A549 (cell line): ENCODE measurements around the gene CAMSAP1. TPM values are rescaled to one million over a fixed set of nuclear protein-coding genes. Genes with fewer than 3 reads are reported as not detected.

Source experiments
- ATAC-seq, 2 experiments: fragments of 200-7000 bp in 1 of 2; fragments of >200 bp in 1 of 2; cut with Nextera tagmentation in 1 of 2; cut with Tn5 transposase in 1 of 2; 3 replicates each; pipeline versions ENCODE4 v1.8.0 to v1.9.1; 2018 to 2020; ENCODE audit warnings: mild to moderate bottlenecking in 1 of 2, moderate library complexity in 1 of 2
- CTCF ChIA-PET: fragments of 300-600 bp; sonication (Branson Sonifier 250); formaldehyde crosslinking; extraction: SDS; loops from one replicate; lab custom pipeline; 2021; ENCODE audit warnings: antibody characterized with exemption, inconsistent platforms; lab: Yijun Ruan, JAX
- POLR2A ChIA-PET: fragments of 350-600 bp; formaldehyde crosslinking; extraction: SDS; loops from one replicate; lab custom pipeline; 2021; ENCODE audit warnings: antibody characterized with exemption, inconsistent platforms; lab: Yijun Ruan, JAX
- DNase-seq, 2 experiments: peaks; one replicate each; pipeline versions ENCODE4 v3.0.0 to v3.0.0-alpha.2; 2011 to 2016; ENCODE audit warnings: low read depth in 1 of 2, low spot score in 1 of 2
- FAIRE-seq: peaks from 2 replicates; lab custom pipeline; 2011; peaks lifted over from hg19 to GRCh38; lab: Jason Lieb, UNC
- H3K27ac ChIP-seq, 2 experiments: fragments of >200 bp; sonication (Bioruptor Twin); formaldehyde crosslinking; 3 replicates each; pipeline ENCODE4 v1.5.1; 2016 to 2017
- H3K4me1 ChIP-seq: fragments of >200 bp; sonication (Bioruptor Twin); formaldehyde crosslinking; 3 replicates; pipeline ENCODE4 v1.6.1; 2016
- H3K4me2 ChIP-seq: fragments of >200 bp; sonication (Bioruptor Twin); formaldehyde crosslinking; 3 replicates; pipeline ENCODE4 v1.6.1; 2016
- H3K4me3 ChIP-seq: fragments of >200 bp; sonication (Bioruptor Twin); formaldehyde crosslinking; 3 replicates; pipeline ENCODE4 v1.5.1; 2016
- H3K9me3 ChIP-seq: fragments of >200 bp; sonication (Bioruptor Twin); formaldehyde crosslinking; 3 replicates; pipeline ENCODE4 v1.6.1; 2016
- CBX2 ChIP-seq: fragments of 200-600 bp; sonication (generic); IDR thresholded peaks from 2 replicates; pipeline ENCODE4 v1.6.1; 2016; ENCODE audit warnings: low read depth, mild to moderate bottlenecking, borderline replicate concordance
- CBX8 ChIP-seq: fragments of 200-600 bp; sonication (generic); IDR thresholded peaks from 2 replicates; pipeline ENCODE4 v1.6.1; 2016
- CEBPB ChIP-seq, 2 experiments: fragments of >200 bp in 1 of 2; sonication (Bioruptor Twin) in 1 of 2; formaldehyde crosslinking in 1 of 2; IDR thresholded peaks; 2 replicates each; pipeline ENCODE4 v1.6.1; 2012 to 2016
- CTCF ChIP-seq: fragments of >200 bp; sonication (Bioruptor Twin); formaldehyde crosslinking; IDR thresholded peaks from 3 replicates; pipeline ENCODE4 v1.5.1; 2016
- EHF ChIP-seq: fragments of 250-450 bp; sonication (Bioruptor Pico); IDR thresholded peaks from 2 replicates; pipeline ENCODE4 v1.5.0; 2020; ENCODE audit warnings: mild to moderate bottlenecking
- FOXS1 ChIP-seq: fragments of 250-450 bp; sonication (Bioruptor Pico); IDR thresholded peaks from 2 replicates; pipeline ENCODE4 v1.5.0; 2020; ENCODE audit warnings: mild to moderate bottlenecking, moderate library complexity
- GATA3 ChIP-seq: IDR thresholded peaks from 2 replicates; pipeline ENCODE4 v1.6.1; 2012; ENCODE audit warnings: borderline replicate concordance
- HDAC2 ChIP-seq: fragments of 200-600 bp; sonication (generic); IDR thresholded peaks from 2 replicates; pipeline ENCODE4 v1.6.1; 2016
- HOXB13 ChIP-seq: fragments of 250-450 bp; sonication (Bioruptor Pico); IDR thresholded peaks from 2 replicates; pipeline ENCODE4 v1.5.0; 2020; ENCODE audit warnings: low read depth, mild to moderate bottlenecking, moderate library complexity
- JUN ChIP-seq, 2 experiments: fragments of >200 bp; sonication (Bioruptor Twin); formaldehyde crosslinking; IDR thresholded peaks; 2 replicates in 1 of 2; 3 replicates in 1 of 2; pipeline ENCODE4 v1.6.1; 2016 to 2017
- JUNB ChIP-seq: fragments of >200 bp; sonication (Bioruptor Twin); formaldehyde crosslinking; IDR thresholded peaks from 2 replicates; pipeline ENCODE4 v1.6.1; 2016
- KDM1A ChIP-seq: fragments of 200-600 bp; sonication (generic); IDR thresholded peaks from 2 replicates; pipeline ENCODE4 v1.6.1; 2016; ENCODE audit warnings: low read depth, mild to moderate bottlenecking
- KDM5A ChIP-seq: fragments of 200-600 bp; sonication (generic); IDR thresholded peaks from 2 replicates; pipeline ENCODE4 v1.6.1; 2016; ENCODE audit warnings: antibody characterized with exemption, mild to moderate bottlenecking
- NFE2L2 ChIP-seq: fragments of 150-350 bp; conservative IDR thresholded peaks from 2 replicates; pipeline ENCODE4 v1.6.1; 2014; ENCODE audit warnings: low read length
- NPAS2 ChIP-seq: fragments of 250-450 bp; sonication (Bioruptor Pico); IDR thresholded peaks from 2 replicates; pipeline ENCODE4 v1.8.0; 2022; ENCODE audit warnings: mild to moderate bottlenecking, moderate library complexity, borderline replicate concordance
- POLR2A ChIP-seq: IDR thresholded peaks from 2 replicates; pipeline ENCODE4 v1.6.1; 2012; ENCODE audit warnings: mild to moderate bottlenecking, low read length
- RARB ChIP-seq: fragments of 250-450 bp; sonication (Bioruptor Pico); IDR thresholded peaks from 2 replicates; pipeline ENCODE4 v1.8.0; 2021; ENCODE audit warnings: mild to moderate bottlenecking, moderate library complexity
- RCOR1 ChIP-seq: fragments of 150-350 bp; IDR thresholded peaks from 2 replicates; pipeline ENCODE4 v1.6.1; 2014; ENCODE audit warnings: antibody characterized with exemption, low read length, low read depth
- RNF2 ChIP-seq: fragments of 200-600 bp; sonication (generic); IDR thresholded peaks from 2 replicates; pipeline ENCODE4 v1.6.1; 2016; ENCODE audit warnings: low read depth, mild to moderate bottlenecking, antibody characterized with exemption, moderate library complexity, borderline replicate concordance
- SMC3 ChIP-seq: fragments of >200 bp; sonication (Bioruptor Twin); formaldehyde crosslinking; IDR thresholded peaks from 3 replicates; pipeline ENCODE4 v1.6.1; 2018; ENCODE audit warnings: inconsistent platforms
- TFCP2L1 ChIP-seq: fragments of 250-450 bp; sonication (Bioruptor Pico); IDR thresholded peaks from 2 replicates; pipeline ENCODE4 v1.5.0; 2021; ENCODE audit warnings: mild to moderate bottlenecking
- ZC3H11A ChIP-seq: fragments of 450-650 bp; IDR thresholded peaks from 2 replicates; pipeline ENCODE4 v1.6.1; 2014; ENCODE audit warnings: antibody characterized with exemption, mild to moderate bottlenecking
- ZFP36 ChIP-seq: fragments of 450-650 bp; IDR thresholded peaks from 2 replicates; pipeline ENCODE4 v1.6.1; 2014; ENCODE audit warnings: borderline replicate concordance; ENCODE audit not compliant: partially characterized antibody
- ZNF302 ChIP-seq: fragments of 250-450 bp; sonication (Bioruptor Pico); IDR thresholded peaks from 2 replicates; pipeline ENCODE4 v1.9.0; 2021; ENCODE audit warnings: inconsistent platforms, mild to moderate bottlenecking, moderate library complexity
- WGBS: methylation state at CpG from one replicate; pipeline ENCODE4 v1.1.6; 2017; ENCODE audit errors: missing lambda C conversion rate; 5-methylcytosine and 5-hydroxymethylcytosine counted together
- polyA plus RNA-seq, 4 experiments: library from polyadenylated mRNA; depleted of rRNA in 3 of 4; stranded (reverse); fragments of >200 nt; fragmentation: RNase III in 1 of 4; extraction: RNeasy Plus Mini Kit Qiagen cat#74134 plus additional on column Dnase treatment in 1 of 4; gene quantifications; 2 replicates in 3 of 4; 3 replicates in 1 of 4; pipeline ENCODE4 v1.2.3, GENCODE V29; 2011 to 2017
- TF ChIP-seq, protein P1 (sequence below): fragments of 250-450 bp; sonication (Bioruptor Pico); IDR thresholded peaks from 2 replicates; pipeline ENCODE4 v1.5.0; 2020; ENCODE audit warnings: low read depth, mild to moderate bottlenecking, moderate library complexity
- TF ChIP-seq, protein P2 (sequence below): fragments of 150-350 bp; IDR thresholded peaks from 2 replicates; pipeline ENCODE4 v1.6.1; 2014; ENCODE audit warnings: low read depth, mild to moderate bottlenecking, low read length
- TF ChIP-seq, protein P3 (sequence below): fragments of >200 bp; sonication (Bioruptor Twin); formaldehyde crosslinking; IDR thresholded peaks from 2 replicates; pipeline ENCODE4 v1.6.1; 2016
- TF ChIP-seq, protein P4 (sequence below): IDR thresholded peaks from 2 replicates; pipeline ENCODE4 v1.6.1; 2012

Gene CAMSAP1
- polyA plus RNA-seq, 2 of the 4 experiments (the other 2 are of a cell fraction): 8.6 to 15.0 TPM

DNA sequence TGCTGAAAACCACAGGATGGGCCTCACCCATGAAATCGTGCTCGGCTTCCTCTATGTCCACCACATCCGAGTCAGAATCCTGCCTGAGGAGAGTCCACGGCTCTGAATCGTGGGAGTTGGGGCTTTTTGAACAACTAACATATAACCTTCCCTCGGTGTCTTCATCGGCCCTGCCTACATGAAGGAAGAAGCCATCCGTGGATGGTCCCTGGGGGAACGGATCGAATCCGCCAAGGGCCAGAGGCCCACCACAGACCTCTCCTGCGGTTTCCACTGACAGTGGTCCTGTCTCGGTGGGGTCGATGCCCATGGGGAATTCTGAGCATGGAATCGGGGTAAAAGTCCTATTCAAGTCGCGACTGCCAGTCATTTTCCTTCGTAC is 85.0 kb downstream of the CAMSAP1 start:
- ChIA-PET POLR2A (no interaction called here), CTCF (interaction anchor here (1.2 to 1.3 kb wide), 2 partner anchors 27 to 219 kb away, joined by 3 read pairs; no protein-coding TSS in a partner anchor)
- Histone ChIP-seq H3K9me3 (no peaks in the 10 kb centered on the region), H3K4me3 (no peak overlapping the region), H3K27ac (no peak overlapping the region), H3K4me2 (no peak overlapping the region), H3K4me1 (no peaks in the 10 kb centered on the region)
- FAIRE-seq (no peak), DNase-seq (no peak), ATAC-seq (no peak)
- no peak for TF ChIP-seq NPAS2
- TF ChIP-seq RCOR1: no peak
- TF ChIP-seq ZC3H11A: no peak
- TF ChIP-seq SMC3: no peak
- TF ChIP-seq HDAC2: no peak
- TF ChIP-seq, protein P1, sequence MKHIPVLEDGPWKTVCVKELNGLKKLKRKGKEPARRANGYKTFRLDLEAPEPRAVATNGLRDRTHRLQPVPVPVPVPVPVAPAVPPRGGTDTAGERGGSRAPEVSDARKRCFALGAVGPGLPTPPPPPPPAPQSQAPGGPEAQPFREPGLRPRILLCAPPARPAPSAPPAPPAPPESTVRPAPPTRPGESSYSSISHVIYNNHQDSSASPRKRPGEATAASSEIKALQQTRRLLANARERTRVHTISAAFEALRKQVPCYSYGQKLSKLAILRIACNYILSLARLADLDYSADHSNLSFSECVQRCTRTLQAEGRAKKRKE: no peak
- TF ChIP-seq RNF2: no peak
- TF ChIP-seq POLR2A: no peak
- TF ChIP-seq GATA3: no peak
- no peak for TF ChIP-seq CBX8
- TF ChIP-seq CTCF: no peak
- no peak for TF ChIP-seq KDM1A
- 96% methylated on average over 18 of the region's 18 CpGs for WGBS

- no peaks in the 10 kb centered on the region for H3K9me3 ChIP-seq
- WGBS: 95% methylated on average over 26 of the region's 27 CpGs
- ChIA-PET CTCF (interaction anchor here (1.3 kb wide), 1 partner anchor 218 kb away, joined by 3 read pairs; no protein-coding TSS in a partner anchor), POLR2A (no interaction called here)
- H3K4me3 ChIP-seq: no peak overlapping the region
- H3K27ac ChIP-seq: no peak overlapping the region
- ATAC-seq: no peak
- FAIRE-seq: no peak
- DNase-seq: no peak
- no peak for TF ChIP-seq CEBPB (IDR thresholded peaks at IDR 0.05)
- no peak for TF ChIP-seq ZFP36
- no peak for TF ChIP-seq JUNB
- TF ChIP-seq FOXS1 (CRISPR knock-in tag): no peak
- no peak for TF ChIP-seq NFE2L2
- no peak for TF ChIP-seq CBX2
- TF ChIP-seq, protein P2, sequence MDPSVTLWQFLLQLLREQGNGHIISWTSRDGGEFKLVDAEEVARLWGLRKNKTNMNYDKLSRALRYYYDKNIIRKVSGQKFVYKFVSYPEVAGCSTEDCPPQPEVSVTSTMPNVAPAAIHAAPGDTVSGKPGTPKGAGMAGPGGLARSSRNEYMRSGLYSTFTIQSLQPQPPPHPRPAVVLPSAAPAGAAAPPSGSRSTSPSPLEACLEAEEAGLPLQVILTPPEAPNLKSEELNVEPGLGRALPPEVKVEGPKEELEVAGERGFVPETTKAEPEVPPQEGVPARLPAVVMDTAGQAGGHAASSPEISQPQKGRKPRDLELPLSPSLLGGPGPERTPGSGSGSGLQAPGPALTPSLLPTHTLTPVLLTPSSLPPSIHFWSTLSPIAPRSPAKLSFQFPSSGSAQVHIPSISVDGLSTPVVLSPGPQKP: no peak
- no peak overlapping the region for H3K4me2 ChIP-seq
- no peaks in the 10 kb centered on the region for H3K4me1 ChIP-seq
These were observed 85.5 kb downstream of the CAMSAP1 start for GRCh38 chr9:135821733-135822373.

DNA sequence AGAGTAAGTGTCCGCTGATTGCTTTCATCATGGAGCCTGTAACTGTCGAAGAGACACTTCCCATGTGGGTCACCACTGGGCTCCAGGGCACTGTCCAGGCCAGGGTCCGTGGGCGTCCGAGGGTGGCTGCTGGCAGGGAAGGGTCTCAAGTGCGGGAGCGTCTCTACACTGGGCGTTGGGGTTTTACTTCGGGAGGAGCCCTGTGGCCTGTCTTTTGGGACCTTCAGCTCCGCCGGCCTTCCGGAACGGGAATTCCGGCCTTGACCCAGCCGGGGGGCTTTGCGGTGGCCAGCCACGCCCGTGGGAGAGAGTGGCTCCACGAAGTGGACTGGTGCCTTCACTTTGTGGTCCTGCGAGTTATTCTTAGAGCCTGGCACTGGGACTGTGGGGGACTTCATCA is 86.2 kb downstream of the CAMSAP1 start:
- no peak overlapping the region for H3K27ac ChIP-seq
- POLR2A ChIA-PET: no interaction called here
- WGBS: 96% methylated on average over 20 of the region's 20 CpGs
- H3K4me2 ChIP-seq: no peak overlapping the region
- no peaks in the 10 kb centered on the region for H3K4me1 ChIP-seq
- no peak for ATAC-seq
- TF ChIP-seq KDM5A (no peak), JUN (IDR thresholded peaks at IDR 0.05) (no peak), SMC3 (no peak), TFCP2L1 (no peak), EHF (CRISPR knock-in tag) (no peak), ZNF302 (CRISPR knock-in tag) (no peak), NPAS2 (no peak), RARB (CRISPR knock-in tag) (no peak), HOXB13 (CRISPR knock-in tag) (no peak)
- TF ChIP-seq, protein P3, sequence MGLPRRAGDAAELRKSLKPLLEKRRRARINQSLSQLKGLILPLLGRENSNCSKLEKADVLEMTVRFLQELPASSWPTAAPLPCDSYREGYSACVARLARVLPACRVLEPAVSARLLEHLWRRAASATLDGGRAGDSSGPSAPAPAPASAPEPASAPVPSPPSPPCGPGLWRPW: no peak
- TF ChIP-seq, protein P4, sequence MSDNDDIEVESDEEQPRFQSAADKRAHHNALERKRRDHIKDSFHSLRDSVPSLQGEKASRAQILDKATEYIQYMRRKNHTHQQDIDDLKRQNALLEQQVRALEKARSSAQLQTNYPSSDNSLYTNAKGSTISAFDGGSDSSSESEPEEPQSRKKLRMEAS: no peak
- TF ChIP-seq, all 56 proteins: peak for 0
- CTCF ChIA-PET: interaction anchor here (1.3 kb wide), 1 partner anchor 218 kb away, joined by 3 read pairs; no protein-coding TSS in a partner anchor
- H3K4me3 ChIP-seq: no peak overlapping the region
- DNase-seq: no peak
- no peak for FAIRE-seq
- H3K9me3 ChIP-seq: no peaks in the 10 kb centered on the region
